GM11168 (cell line): ENCODE results near the gene CELA2B.
"Not testable (repeated sequence)": the region's sequence is repeated elsewhere in the genome, so short reads cannot be mapped to it uniquely, and the experiment has no call there.

ENCODE experiments used
- in situ Hi-C: fragments of 300-500 bp; cut with MboI; formaldehyde crosslinking; loops from one replicate; pipeline ENCODE4 v1.12.0; 2022; ENCODE audit warnings: low sequenced_read_pairs; ENCODE audit not compliant: unreplicated experiment

CELA2B gene

DNA sequence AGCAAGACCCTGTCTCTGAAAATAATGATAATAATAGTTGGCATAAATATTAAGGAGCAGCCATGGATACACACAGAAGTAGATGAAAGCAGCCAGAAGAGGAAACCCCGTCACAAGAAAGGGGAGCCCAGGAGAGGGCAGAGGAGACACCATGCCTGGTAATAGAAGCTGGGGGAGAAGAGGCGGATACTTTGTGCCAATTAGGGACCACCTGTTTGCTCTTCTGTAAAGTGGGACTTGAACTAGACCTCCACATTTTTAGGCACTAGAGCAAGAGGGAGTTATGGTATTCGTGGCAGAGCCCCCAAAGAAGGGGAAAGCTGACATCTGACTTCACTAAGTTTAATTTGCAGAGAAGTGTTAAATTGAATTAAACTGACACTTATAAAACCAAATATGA lies 12.5 kb downstream of the CELA2B start:
- in situ Hi-C loops, result no loop called here

GRCh38 chr1:15489052-15489736 lies 13.3 kb downstream of the CELA2B start:
- in situ Hi-C loops, result no loop called here

GRCh38 chr1:15491010-15491409 lies 15.1 kb downstream of the CELA2B start:
- in situ Hi-C loops, result not testable (repeated sequence)

- in situ Hi-C loops, result no loop called here
These were observed 16.7 kb downstream of the CELA2B start for GRCh38 chr1:15492596-15492995.

DNA sequence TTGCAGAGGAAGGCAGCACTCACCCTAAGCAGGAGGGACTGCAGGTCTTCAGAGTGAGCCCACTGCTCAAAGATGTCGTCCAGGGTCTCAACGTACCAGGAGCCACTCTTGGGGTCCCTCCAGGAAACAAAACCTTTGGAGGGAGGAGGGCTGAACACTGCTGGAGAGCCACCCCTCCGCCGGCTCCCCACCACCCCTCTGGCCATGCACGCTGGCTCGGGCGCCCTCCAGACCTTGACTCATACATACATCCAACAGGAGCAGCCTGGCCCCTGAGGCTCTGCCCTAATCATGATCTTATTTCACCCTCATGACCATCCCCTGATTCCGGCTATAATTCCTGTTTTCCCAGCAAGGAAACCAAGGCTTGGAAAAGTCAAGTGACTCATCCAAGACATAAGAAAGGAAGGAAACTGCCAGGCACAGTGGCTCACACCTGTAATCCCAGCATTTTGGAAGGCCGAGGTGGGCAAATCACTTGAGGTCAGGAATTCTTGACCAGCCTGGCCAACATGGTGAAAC lies 18.0 kb downstream of the CELA2B start:
- in situ Hi-C loops, result no loop called here

DNA sequence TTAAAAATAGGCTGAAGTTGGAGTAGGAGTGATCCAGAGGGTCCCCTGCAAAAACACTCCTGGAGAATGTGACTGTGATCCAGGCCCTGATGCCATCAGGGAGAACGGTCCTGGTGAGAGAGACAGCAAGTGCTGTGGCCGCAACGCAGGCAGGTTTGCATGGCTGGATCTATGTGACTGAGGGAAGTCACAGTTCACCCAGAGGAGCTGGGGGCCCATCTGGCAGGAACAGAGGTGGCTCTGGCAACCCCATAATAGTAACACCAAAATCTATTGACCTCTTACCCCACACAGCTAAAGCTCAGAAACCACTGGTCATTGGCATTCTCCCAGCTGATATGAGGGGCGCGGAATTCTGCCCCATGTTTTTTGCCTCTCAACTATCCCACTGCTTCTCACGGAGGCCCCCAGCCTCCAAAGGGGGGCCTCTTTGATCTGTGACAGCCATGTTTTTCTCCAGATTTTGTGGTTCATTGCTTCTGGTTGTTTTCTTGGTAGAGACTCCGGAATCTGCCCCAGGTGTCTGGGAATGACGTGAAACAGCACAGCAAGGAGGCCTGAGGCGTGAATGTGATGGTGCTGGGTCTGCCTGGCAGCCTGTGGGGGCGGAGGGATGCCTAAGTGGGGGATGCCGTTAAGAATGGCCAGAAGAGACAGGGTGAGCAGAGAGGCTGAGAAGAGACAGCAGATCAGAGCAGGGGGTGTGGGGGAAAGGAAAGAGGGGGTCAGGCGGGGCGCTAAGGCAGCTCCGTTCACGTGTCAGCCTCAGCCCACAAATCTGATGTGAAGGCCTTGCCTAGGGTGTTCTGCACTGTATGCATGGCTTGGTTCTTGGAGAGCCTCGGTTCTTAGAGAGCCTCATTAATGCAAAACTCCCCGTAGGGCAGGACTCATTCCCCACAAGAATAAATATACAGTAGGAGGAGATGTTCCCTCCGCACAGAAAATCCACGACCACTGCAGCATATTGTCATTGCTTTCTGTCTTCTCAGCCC lies 24.6 kb downstream of the CELA2B start:
- in situ Hi-C loops, result no loop called here

DNA sequence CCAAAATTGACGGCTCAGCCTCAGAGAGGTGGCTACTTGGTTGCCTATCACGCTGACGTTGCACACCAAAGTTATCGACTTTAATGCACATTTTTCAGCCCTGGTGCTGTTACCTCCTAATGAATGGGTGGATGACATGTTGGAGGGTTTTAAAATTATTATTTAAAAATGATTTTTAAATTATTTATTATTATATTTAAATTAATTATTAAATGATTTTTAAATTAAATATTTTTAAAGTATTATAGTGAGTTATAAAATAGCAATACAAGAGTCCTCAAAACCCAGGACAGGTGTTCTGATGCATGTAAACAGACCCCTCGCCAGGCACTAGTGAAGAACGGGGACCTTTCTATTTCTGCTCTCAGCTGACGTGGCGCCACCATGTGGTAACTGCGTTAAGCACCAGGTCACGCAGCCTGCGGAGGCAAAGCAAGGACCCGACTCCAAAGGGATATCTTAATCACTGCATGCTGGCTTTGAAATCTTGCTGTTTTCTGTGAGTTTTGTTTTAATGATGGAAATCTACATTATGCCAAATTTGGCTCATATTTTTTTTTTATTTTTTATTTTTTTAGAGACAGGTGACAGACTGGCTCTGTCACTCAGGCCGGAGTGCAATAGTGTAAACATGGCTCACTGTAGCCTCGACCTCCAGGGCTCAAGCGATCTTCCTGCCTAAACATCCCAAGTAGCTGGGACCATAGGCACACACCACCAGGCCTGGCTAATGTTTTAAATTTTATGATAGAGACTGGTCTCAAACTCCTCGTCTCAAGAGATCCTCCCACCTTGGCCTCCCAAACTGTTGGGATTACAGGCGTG lies 25.5 kb downstream of the CELA2B start:
- in situ Hi-C loops, result no loop called here

GRCh38 chr1:15504436-15504835 lies 28.5 kb downstream of the CELA2B start:
- in situ Hi-C loops, result no loop called here

DNA sequence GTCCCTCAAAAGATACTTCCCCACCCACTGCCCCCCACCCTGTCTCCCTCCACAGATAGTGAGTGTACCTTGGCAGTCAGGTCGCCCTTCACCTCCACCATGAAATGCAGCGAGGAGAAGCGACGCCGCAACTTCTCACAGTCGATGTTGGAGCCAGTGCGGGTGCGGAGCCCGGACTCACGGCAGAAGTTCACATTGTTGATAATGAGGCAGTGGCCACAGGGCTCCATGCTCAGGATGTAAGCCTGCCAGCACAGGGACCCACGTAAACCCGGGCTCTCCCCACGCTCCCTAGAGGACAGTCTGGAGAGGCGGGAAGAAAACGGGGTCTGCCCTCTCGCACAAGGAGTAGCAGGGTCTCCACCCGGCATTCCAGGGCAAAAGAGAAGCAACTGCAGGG lies 30.9 kb downstream of the CELA2B start:
- in situ Hi-C loops, result no loop called here

DNA sequence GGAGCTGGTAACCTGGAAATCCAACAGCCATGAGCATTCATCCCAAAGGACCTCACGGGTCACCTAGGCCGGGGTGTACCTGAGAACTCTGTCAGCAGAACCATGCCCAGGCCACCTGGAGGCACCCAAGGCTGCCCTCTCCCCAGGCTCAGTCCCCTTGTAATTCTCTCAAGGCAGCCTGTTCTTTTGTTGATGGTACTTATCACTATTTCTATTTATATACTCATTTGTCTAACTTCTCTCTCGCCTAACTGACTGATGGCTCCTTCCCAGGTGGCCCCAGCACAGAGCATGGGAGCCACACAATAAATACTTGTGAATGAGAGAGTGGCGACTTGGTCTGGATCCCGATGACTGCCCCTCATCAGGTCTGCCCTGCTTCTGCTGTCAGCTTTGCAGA lies 31.4 kb downstream of the CELA2B start:
- in situ Hi-C loops, result no loop called here

DNA sequence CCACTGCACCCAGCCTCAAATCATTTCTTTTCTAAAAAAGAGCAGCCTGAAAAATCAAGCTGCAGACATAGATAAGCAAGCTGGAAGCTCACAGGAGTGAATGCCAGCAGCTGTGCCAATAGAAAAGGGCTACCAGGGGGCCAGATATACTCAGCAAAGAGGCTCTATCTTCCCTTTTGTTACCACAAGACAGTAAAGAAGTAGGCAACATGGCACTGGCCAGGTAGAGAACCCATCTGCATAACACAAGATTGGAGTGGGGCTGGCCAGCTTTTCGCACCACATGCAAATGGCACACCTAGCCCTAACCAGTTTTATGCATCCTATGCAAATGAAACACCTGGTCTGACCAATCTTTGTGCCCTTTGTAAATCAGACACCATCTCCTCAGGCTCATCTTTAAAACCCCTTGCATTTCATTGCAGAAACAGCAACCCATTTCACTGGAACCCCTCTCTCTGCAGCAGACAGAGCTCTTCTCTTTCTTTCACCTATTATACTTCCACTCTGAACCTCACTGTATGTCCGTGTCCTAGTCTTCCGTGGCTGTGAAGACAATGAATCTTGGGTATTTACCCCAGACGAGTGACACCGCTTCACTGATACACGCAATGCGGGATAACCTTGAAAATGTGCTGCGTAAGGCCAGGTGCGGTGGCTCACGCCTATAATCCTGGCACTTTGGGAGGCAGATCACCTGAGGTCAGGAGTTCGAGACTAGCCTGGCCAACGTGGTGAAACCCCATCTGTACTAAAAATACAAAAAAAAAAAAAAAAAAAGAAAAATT lies 33.0 kb downstream of the CELA2B start:
- in situ Hi-C loops, result no loop called here

DNA sequence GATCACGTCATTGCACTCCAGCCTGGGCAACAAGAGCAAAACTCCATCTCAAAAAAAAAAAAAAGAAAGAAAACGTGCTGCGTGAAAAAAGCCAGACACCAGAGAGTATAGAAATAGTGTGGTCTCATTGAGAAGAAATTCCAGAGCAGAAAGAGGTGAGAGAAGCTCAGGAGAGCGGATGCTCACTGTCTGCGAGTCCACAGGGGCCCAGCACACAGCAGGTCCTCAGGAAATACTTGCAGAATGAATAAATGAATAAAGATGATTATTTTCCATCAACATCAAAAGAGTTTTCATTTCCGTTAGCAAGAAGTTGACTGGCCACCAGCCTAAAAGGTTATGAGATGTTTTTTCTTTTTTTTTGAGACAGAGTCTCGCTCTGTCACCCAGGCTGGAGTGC lies 33.7 kb downstream of the CELA2B start:
- in situ Hi-C loops, result no loop called here

DNA sequence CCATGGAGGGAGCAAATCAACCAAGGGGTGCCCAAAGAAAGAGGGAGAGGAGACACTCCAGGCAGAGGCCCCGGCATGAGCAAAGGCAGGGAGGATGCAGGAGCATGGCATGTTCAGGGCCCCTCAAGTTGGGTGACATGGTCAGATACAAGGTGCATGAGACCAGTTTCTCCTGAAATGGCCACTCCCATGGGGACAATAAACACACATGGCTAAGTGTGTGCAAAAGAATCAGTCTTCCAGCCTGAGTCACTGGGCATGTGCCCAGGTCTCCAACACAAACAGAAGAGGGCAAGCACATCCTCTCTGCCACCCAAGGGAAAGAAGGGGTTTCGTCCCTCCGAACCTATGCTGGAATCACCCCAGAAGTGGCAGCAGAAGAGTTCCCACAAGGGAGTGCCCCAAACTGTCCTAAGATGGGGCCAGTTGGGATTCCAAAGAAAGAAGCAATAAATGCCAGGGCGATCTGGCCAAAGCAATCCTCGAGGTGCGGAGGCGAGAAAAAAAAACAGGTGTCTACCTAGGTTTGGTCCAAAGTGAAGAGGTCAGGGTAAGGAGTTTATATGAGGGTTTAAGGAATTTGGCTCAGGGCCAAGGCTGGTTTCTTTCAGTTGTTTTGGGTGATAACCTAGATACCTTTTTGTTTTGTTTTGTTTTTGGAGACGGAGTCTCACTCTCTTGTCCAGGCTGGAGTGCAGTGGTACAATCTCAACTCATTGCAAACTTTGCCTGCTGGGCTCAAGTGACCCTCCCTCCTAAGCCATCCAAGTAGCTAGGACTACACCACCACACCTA lies 34.9 kb downstream of the CELA2B start:
- in situ Hi-C loops, result no loop called here

DNA sequence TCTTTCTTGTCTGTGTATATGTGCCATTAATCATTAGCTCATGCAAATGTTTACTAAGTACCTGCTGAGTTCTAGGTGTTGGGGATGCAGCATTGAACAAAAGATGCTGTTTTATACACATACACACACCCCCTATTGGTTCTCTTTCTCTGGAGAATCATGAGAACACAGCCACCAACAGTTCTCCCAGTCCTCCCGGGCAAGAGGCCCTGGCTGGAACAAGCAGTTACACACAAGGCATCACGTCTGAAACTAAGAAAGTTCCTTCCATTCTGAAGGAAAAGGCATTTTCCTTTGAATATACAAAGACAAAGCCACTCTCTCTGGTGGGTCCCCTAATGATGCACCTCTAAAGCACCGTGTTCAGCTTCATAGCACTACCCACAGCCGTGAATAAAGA lies 37.3 kb downstream of the CELA2B start:
- in situ Hi-C loops, result no loop called here

- in situ Hi-C loops, result no loop called here
These were observed 38.0 kb downstream of the CELA2B start for GRCh38 chr1:15513919-15514318.

GRCh38 chr1:15514557-15514956 lies 38.7 kb downstream of the CELA2B start:
- in situ Hi-C loops, result not testable (repeated sequence)

DNA sequence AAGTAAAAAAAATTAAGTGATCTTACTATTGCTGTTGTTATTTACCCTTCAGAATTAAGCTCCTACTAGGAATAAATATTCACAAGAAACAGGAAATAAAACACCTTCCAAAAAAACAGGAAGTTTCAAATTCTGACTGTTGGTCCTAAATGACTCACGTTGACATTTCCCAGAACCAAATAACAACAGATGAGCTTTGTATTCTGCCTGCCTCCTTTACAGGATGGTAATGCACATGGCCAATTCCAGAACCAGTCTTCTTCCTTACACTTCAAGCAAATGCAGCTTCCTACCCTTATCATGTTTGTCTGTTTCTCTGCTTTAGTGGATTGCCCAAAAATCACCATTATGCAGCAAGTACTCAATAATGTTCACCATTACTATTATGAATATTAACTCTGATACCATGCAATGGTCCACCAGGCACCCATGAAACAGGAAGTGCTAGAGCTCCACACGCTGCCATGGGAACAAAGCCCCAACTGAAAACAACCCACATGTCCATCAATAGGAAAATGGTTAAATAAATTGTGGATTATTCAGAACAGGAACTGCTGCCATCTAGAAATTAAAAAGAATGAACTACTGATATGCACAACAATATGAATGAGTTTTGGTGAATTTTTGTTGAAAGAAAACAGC lies 39.2 kb downstream of the CELA2B start:
- in situ Hi-C loops, result no loop called here

- in situ Hi-C loops, result no loop called here
These were observed 43.7 kb downstream of the CELA2B start for GRCh38 chr1:15519625-15520024.
